Right lobe of liver (tissue), 6 donors: ENCODE measurements around the gene VWA7. TPM values are rescaled to one million over a fixed set of nuclear protein-coding genes. Genes with fewer than 3 reads are reported as not detected.

Source experiments
- ATAC-seq, 4 donors: fragments of 200-7000 bp; cut with Tn5 transposase; one replicate each; pipeline ENCODE4 v1.9.1; 2020; ENCODE audit warnings: mild to moderate bottlenecking in 4 of 4, moderate library complexity in 4 of 4
- DNase-seq, 3 donors: peaks; one replicate each; pipeline ENCODE4 v3.0.0-alpha.2; 2020
- H3K27ac ChIP-seq, 3 donors: fragments of 200-600 bp; one replicate each; pipeline ENCODE4 v1.8.0; 2022
- H3K27me3 ChIP-seq, 2 donors: fragments of 200-600 bp; one replicate each; pipeline ENCODE4 v1.8.0; 2022
- H3K36me3 ChIP-seq, 4 donors: fragments of 200-600 bp; sonication (generic) in 1 of 4; one replicate each; pipeline versions ENCODE4 v1.5.1 to v1.8.0; 2017 to 2022; ENCODE audit warnings: control low read depth in 1 of 4
- H3K4me1 ChIP-seq, 4 donors: fragments of 200-600 bp; sonication (generic) in 1 of 4; one replicate each; pipeline versions ENCODE4 v1.5.1 to v1.8.0; 2017 to 2022; ENCODE audit warnings: control low read depth in 1 of 4
- H3K4me3 ChIP-seq, 3 donors: fragments of 200-600 bp; one replicate each; pipeline ENCODE4 v1.8.0; 2022
- H3K9me3 ChIP-seq, 4 donors: fragments of 200-600 bp; sonication (generic) in 1 of 4; one replicate each; pipeline versions ENCODE4 v1.5.1 to v1.8.0; 2017 to 2022; ENCODE audit warnings: control low read depth in 1 of 4
- POLR2A ChIP-seq: fragments of 450-650 bp; IDR thresholded peaks from one replicate; pipeline ENCODE4 v1.6.1; 2017; ENCODE audit warnings: antibody characterized with exemption, mild to moderate bottlenecking
- WGBS: methylation state at CpG from one replicate; pipeline ENCODE4 v1.1.6; 2018; ENCODE audit warnings: low coverage, low lambda C conversion rate; ENCODE audit not compliant: insufficient coverage; ENCODE audit errors: missing lambda C conversion rate; 5-methylcytosine and 5-hydroxymethylcytosine counted together
- intact Hi-C, 2 donors: fragments of 100-400 bp; cut with DNase I; formaldehyde crosslinking; loops; one replicate each; pipeline versions ENCODE4 v1.11.2 to v1.14.1; 2022
- total RNA-seq, 6 experiments: library from RNA; depleted of rRNA in 2 of 6; stranded (reverse); fragments of >200 nt in 2 of 6; fragmentation: NEBNext Ultra II Directional in 3 of 6; extraction: Animal tissue kit (Norgen Biotek cat#: 25700) in 3 of 6; gene quantifications; one replicate each; pipeline versions ENCODE4 v1.1.0 to v1.2.4, GENCODE V29; 2016 to 2023
- TF ChIP-seq, protein P1 (sequence below), 4 donors: fragments of 200-600 bp in 3 of 4; fragments of 450-650 bp in 1 of 4; IDR thresholded peaks; one replicate each; pipeline versions ENCODE4 v1.5.1 to v1.8.0; 2016 to 2022; ENCODE audit warnings: antibody characterized with exemption in 4 of 4, mild to moderate bottlenecking in 2 of 4
- donor health status: DM: no; HTN: yes; CAD: no.
- donor health status: DM: no; HTN: no; CAD: no.
- donor health status: DM: no; HTN: no; CAD: no.
- donor health status: DM: no; HTN: yes; CAD: no.
- donor health status: DM: no; HTN: yes; CAD: no.

Gene VWA7
- total RNA-seq, 6 experiments from 2014 or later, result 1.2 to 5.2 (median 2.7) TPM

DNA sequence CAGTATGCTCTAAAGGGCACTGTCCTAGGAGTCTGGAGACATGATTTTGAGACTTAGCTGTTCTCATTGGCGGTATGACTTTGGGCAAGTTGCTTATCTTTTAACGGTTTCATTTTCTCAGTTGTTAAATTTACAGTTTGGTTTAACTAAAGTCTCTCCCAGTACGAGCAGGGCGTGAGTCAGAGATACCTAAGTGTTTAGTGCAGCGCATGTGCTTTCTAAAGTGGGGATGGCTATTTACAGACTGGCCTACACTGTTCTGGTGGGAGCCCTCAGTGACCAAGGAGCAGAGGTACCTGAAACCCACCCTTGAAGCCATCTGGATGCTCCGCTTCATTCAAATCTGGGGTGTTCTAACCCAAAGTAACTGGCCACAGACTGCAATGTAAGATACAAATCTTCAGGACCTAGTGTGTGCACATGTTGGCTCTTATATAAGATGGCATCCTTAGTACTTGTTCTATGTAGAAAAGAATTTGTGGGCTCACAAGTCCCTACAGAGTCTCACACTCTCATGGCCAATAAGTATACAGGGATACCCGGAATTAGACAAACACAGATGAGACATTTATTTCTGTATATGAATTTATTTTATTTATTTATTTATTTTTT lies 26.6 kb downstream of the VWA7 start:
- ATAC-seq, result no peak
- 93% methylated on average over 6 of the region's 7 CpGs for WGBS
- Histone ChIP-seq H3K9me3 (no peaks in the 10 kb centered on the region), H3K4me3 (no peak overlapping the region), H3K36me3 (no peaks in the 10 kb centered on the region), H3K27me3 (no peaks in the 10 kb centered on the region), H3K27ac (no peak overlapping the region), H3K4me1 (no peaks in the 10 kb centered on the region)
- DNase-seq, result no peak
- intact Hi-C loops, result no loop called here
- TF ChIP-seq POLR2A, result no peak
- TF ChIP-seq, protein P1, sequence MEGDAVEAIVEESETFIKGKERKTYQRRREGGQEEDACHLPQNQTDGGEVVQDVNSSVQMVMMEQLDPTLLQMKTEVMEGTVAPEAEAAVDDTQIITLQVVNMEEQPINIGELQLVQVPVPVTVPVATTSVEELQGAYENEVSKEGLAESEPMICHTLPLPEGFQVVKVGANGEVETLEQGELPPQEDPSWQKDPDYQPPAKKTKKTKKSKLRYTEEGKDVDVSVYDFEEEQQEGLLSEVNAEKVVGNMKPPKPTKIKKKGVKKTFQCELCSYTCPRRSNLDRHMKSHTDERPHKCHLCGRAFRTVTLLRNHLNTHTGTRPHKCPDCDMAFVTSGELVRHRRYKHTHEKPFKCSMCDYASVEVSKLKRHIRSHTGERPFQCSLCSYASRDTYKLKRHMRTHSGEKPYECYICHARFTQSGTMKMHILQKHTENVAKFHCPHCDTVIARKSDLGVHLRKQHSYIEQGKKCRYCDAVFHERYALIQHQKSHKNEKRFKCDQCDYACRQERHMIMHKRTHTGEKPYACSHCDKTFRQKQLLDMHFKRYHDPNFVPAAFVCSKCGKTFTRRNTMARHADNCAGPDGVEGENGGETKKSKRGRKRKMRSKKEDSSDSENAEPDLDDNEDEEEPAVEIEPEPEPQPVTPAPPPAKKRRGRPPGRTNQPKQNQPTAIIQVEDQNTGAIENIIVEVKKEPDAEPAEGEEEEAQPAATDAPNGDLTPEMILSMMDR (IDR thresholded peaks at IDR 0.05), result no peak

DNA sequence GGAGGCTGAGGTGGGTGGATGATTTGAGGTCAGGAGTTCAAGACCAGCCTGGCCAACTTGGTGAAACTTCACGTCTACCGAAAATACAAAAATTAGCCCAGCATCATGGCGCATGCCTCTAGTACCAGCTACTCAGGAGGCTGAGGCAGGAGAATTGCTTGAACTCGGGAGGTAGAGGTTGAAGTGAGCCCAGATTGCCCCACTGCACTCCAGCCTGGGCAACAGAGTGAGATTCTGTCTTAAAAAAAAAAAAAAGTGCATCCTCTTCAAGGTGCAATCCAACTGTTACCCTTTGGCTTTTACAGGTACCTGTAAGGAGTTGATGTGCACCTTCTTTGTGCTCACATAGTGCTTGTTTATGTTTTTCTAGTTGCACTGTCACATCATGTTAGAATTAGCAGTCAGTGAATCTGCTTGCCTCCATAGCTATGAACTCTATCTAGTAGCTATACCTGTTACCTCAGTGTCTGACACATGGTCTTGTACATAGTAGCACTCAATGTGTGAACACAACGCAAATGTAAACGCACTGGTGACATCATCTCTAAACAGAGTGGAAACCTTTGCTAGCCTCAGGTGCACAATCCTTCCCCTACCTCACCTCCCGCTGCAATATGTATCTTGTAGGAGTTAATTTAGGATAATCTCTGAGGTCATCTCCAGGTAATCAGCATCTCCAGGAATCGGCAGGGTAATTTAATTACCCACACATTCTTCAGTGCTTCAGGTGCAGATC lies 27.7 kb downstream of the VWA7 start:
- no peaks in the 10 kb centered on the region for H3K36me3 ChIP-seq
- no peaks in the 10 kb centered on the region for H3K4me1 ChIP-seq
- no peak for ATAC-seq
- no peaks in the 10 kb centered on the region for H3K9me3 ChIP-seq
- no peak for DNase-seq
- H3K27me3 ChIP-seq, result no peaks in the 10 kb centered on the region
- intact Hi-C loops, result no loop called here
- 86% methylated on average over 7 of the region's 8 CpGs for WGBS
- no peak for TF ChIP-seq POLR2A
- TF ChIP-seq, protein P1 (IDR thresholded peaks at IDR 0.05), result no peak
- H3K4me3 ChIP-seq, result no peak overlapping the region
- no peak overlapping the region for H3K27ac ChIP-seq

DNA sequence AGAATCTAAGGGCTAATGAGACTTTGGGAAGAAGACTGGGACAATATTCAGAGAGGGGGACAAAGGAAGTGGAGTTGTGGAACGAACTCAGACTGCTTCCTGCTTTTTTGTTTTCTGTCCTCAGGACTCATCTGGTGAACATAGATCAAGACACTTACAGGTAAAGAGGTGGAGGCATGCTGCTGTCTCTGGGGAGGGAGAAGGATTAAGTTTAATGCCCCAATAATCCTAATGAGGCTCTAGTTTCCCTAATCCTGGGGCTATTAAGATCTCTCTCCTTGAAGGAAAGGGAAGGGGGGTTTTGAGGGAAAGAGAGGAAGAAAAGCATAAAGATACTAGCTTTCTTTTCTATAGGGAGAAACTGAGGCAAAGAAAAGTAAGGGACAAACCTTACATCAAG lies 32.7 kb downstream of the VWA7 start:
- H3K4me1 ChIP-seq, result peaks cover 0 to 8% (median 0%) of the 10 kb centered on the region in 4 donors
- intact Hi-C loops, result no loop called here
- DNase-seq (no peak), ATAC-seq (no peak)
- H3K27me3 ChIP-seq, result no peaks in the 10 kb centered on the region
- no peak overlapping the region for H3K27ac ChIP-seq
- no peaks in the 10 kb centered on the region for H3K36me3 ChIP-seq
- no peaks in the 10 kb centered on the region for H3K9me3 ChIP-seq
- TF ChIP-seq, protein P1 (IDR thresholded peaks at IDR 0.05), result no peak
- TF ChIP-seq POLR2A, result no peak
- H3K4me3 ChIP-seq, result no peak overlapping the region
- WGBS, result 87% methylated on average over 1 of the region's 1 CpG

DNA sequence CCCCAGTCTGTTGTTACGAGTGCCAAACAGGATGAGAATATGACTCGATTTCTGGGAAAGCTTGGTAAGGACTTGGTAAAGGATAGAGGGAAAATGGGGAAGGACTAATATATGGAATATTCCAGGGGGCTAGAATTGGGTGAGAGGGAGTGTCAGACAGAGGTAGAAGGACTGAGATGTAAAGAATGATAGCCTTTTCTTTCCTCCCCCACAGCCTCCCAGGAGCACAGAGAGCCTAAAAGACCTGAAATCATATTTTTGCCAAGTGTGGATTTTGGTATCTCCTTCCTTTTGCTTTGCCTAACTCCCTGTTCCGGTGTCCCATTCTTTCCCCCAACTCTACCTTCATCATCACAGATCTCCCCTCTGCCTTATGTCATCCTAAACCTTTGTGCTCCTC lies 34.2 kb downstream of the VWA7 start:
- no peaks in the 10 kb centered on the region for H3K9me3 ChIP-seq
- H3K36me3 ChIP-seq, result no peaks in the 10 kb centered on the region
- WGBS, result 92% methylated on average over 3 of the region's 3 CpGs
- ATAC-seq, result no peak
- peaks cover 0 to 21% (median 0%) of the 10 kb centered on the region in 4 donors for H3K4me1 ChIP-seq
- H3K27ac ChIP-seq, result no peak overlapping the region
- H3K27me3 ChIP-seq, result no peaks in the 10 kb centered on the region
- DNase-seq, result no peak
- H3K4me3 ChIP-seq, result no peak overlapping the region
- intact Hi-C loops, result no loop called here
- TF ChIP-seq POLR2A, result no peak
- TF ChIP-seq, protein P1 (IDR thresholded peaks at IDR 0.05), result no peak
